ENCODE measurements around the gene LDLR. TPM values are rescaled to one million over a fixed set of nuclear protein-coding genes. Genes with fewer than 3 reads are reported as not detected.

Gene LDLR
- total and polyA plus RNA-seq, 10 donors = 7.0 to 117 (median 25.6) TPM

- peak in 2 of 3 donors; percentile 38 to 39 for TF ChIP-seq POLR2AphosphoS5 (IDR thresholded peaks at IDR 0.05)
- no peak for TF ChIP-seq CTCF (IDR thresholded peaks at IDR 0.05 in 8 of 11, conservative IDR thresholded peaks at IDR 0.05 in 3 of 11)
- no peak for TF ChIP-seq POLR2A (IDR thresholded peaks at IDR 0.05)
- Histone ChIP-seq H3K9me3 (no peaks in the 10 kb centered on the region), H3K4me1 (peaks cover 0 to 4% (median 0%) of the 10 kb centered on the region in 6 donors), H3K27me3 (replicated peaks in 1 of 7) (no peaks in the 10 kb centered on the region), H3K27ac (peak overlapping the region in 1 of 8 donors; percentile 27), H3K4me3 (no peak overlapping the region), H3K36me3 (peaks cover 0 to 86% (median 18%) of the 10 kb centered on the region in 6 donors)
- DNase-seq = no peak
- 88 to 92% (median 89%) methylated on average over 31 of the region's 31 CpGs for WGBS, 5 donors
- intact Hi-C loops (cut with DNase I; ENCODE audit: low total_unique reads) = no loop called here
Measured at GRCh38 chr19:11169896-11170678, 80.8 kb downstream of the LDLR start.

- Histone ChIP-seq H3K4me1 (no peaks in the 10 kb centered on the region), H3K27me3 (replicated peaks in 1 of 7) (no peaks in the 10 kb centered on the region), H3K36me3 (peaks cover 0 to 94% (median 18%) of the 10 kb centered on the region in 6 donors), H3K4me3 (no peak overlapping the region), H3K27ac (no peak overlapping the region), H3K9me3 (no peaks in the 10 kb centered on the region)
- DNase-seq = no peak
- TF ChIP-seq CTCF (IDR thresholded peaks at IDR 0.05 in 8 of 11, conservative IDR thresholded peaks at IDR 0.05 in 3 of 11) (no peak), POLR2AphosphoS5 (IDR thresholded peaks at IDR 0.05) (no peak), POLR2A (IDR thresholded peaks at IDR 0.05) (no peak)
- intact Hi-C loops (cut with DNase I; ENCODE audit: low total_unique reads) = no loop called here
- 78 to 90% (median 84%) methylated on average over 5 of the region's 5 CpGs for WGBS, 5 donors
Measured at GRCh38 chr19:11171144-11171543, 81.9 kb downstream of the LDLR start.

- Histone ChIP-seq H3K4me3 (no peak overlapping the region), H3K9me3 (no peaks in the 10 kb centered on the region), H3K36me3 (peaks cover 0 to 95% (median 18%) of the 10 kb centered on the region in 6 donors), H3K27me3 (replicated peaks in 1 of 7) (no peaks in the 10 kb centered on the region), H3K27ac (no peak overlapping the region), H3K4me1 (no peaks in the 10 kb centered on the region)
- no peak for TF ChIP-seq POLR2AphosphoS5 (IDR thresholded peaks at IDR 0.05)
- no peak for TF ChIP-seq POLR2A (IDR thresholded peaks at IDR 0.05)
- no peak for TF ChIP-seq CTCF (IDR thresholded peaks at IDR 0.05 in 8 of 11, conservative IDR thresholded peaks at IDR 0.05 in 3 of 11)
- intact Hi-C loops (cut with DNase I; ENCODE audit: low total_unique reads) = no loop called here
- no peak for DNase-seq
- WGBS, 5 donors = 88 to 96% (median 91%) methylated on average over 5 to 6 of the region's 6 CpGs
Measured at GRCh38 chr19:11172576-11172975, 83.3 kb downstream of the LDLR start.

GRCh38 chr19:11173516-11174155 is 84.4 kb downstream of the LDLR start:
- Histone ChIP-seq H3K36me3 (peaks cover 0 to 95% (median 18%) of the 10 kb centered on the region in 6 donors), H3K4me3 (no peak overlapping the region), H3K9me3 (no peaks in the 10 kb centered on the region), H3K27ac (no peak overlapping the region), H3K27me3 (replicated peaks in 1 of 7) (peaks cover 0 to 8% (median 0%) of the 10 kb centered on the region in 7 donors), H3K4me1 (peaks cover 0 to 2% (median 0%) of the 10 kb centered on the region in 6 donors)
- no peak for DNase-seq
- intact Hi-C loops (cut with DNase I; ENCODE audit: low total_unique reads) = no loop called here
- no peak for TF ChIP-seq CTCF (IDR thresholded peaks at IDR 0.05 in 8 of 11, conservative IDR thresholded peaks at IDR 0.05 in 3 of 11)
- WGBS, 5 donors = 78 to 87% (median 81%) methylated on average over 8 of the region's 8 CpGs
